Smooth muscle cell of bladder (primary cell): ENCODE measurements around the gene RFX8. TPM values are rescaled to one million over a fixed set of nuclear protein-coding genes. Genes with fewer than 3 reads are reported as not detected.

ENCODE experiments used
- total RNA-seq: library from RNA; depleted of rRNA; stranded (reverse); fragments of >200 nt; gene quantifications from 2 replicates; pipeline ENCODE4 v1.2.3, GENCODE V29; 2014

The RFX8 gene
- 1.3 and 2.0 TPM in 2 replicates for total RNA-seq

GRCh38 chr2:101474731-101475384 lies at the start of gene RFX8:
Gene RFX8, minus strand, starts transcription at chr2:101475112. Its CDS starts 8,264 bp downstream, at chr2:101466848.

DNA sequence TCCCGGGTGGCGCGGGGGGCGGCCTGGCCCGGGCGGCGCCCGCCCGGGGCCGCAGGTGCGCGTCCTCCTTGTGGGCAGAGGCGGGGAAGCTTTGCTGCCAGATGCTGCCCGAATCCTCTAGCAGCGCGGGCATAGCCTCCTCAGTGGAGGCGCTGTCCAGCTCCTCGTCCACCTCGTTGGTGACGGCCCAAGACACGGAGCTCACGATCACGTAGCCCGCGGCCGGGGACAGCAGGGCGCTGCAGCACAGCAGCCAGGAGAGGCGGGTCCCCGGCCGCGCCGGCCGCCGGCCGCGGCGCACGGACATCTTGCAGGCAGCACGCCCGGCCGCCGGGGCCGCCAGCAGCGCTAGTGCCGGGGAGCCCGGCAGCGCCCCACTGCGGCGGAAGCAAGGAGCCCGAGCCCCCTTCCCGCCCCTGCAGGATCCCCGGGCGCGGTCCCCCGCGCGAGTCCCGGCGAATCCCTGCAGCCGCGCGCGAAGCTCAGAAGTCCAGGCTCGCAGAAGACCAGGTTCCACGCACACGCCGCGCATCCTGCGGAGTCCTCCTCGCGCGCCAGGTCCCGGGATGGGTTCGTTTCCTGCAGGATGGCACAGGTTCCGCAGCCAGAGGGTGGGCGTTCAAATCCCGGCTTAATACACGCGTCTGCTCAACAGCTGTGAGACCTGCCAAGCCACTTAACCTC lies 87.6 kb downstream of the RFX8 start, which contains the start of gene CREG2:
TSS of gene CREG2 (minus strand) at position 353 of the 684 bp plus-strand sequence. CDS start at position 307, 46 bp downstream.

Other genes with a start within 250 kb of the RFX8 start
- 12.1 and 15.5 TPM in 2 replicates for gene CNOT11, start 222.2 kb downstream of the RFX8 start, total RNA-seq
- 36.8 and 53.1 TPM in 2 replicates for gene RNF149, start 166.4 kb downstream of the RFX8 start, total RNA-seq
- gene CREG2, start 87.6 kb downstream of the RFX8 start, total RNA-seq = 0.14 and 0.65 TPM in 2 replicates
- 90.9 and 160 TPM in 2 replicates for gene MAP4K4, start 222.6 kb upstream of the RFX8 start, total RNA-seq